Measurements from ENCODE around the gene TSSC4.
"Not testable (repeated sequence)": the region's sequence is repeated elsewhere in the genome, so short reads cannot be mapped to it uniquely, and the experiment has no call there.

TSSC4 gene

GRCh38 chr11:2400069-2400761 lies at the start of gene TSSC4:
TSS of gene TSSC4 (plus strand) at chr11:2400750. CDS start at chr11:2402634, 1,884 bp downstream.
- peak; percentile 100 for DNase-seq (ENCODE audit: low read depth)

GRCh38 chr11:2351701-2352100 lies 48.8 kb upstream of the TSSC4 start:
- DNase-seq (ENCODE audit: low read depth), result no peak

GRCh38 chr11:2352420-2352819 lies 48.1 kb upstream of the TSSC4 start:
- DNase-seq (ENCODE audit: low read depth), result no peak

- DNase-seq (ENCODE audit: low read depth), result no peak
These were observed 45.4 kb upstream of the TSSC4 start for GRCh38 chr11:2355000-2355644.

GRCh38 chr11:2357246-2357645 lies 43.3 kb upstream of the TSSC4 start:
- no peak for DNase-seq (ENCODE audit: low read depth)

GRCh38 chr11:2357651-2358050 lies 42.9 kb upstream of the TSSC4 start:
- DNase-seq (ENCODE audit: low read depth), result not testable (repeated sequence)

- no peak for DNase-seq (ENCODE audit: low read depth)
These were observed 41.7 kb upstream of the TSSC4 start for GRCh38 chr11:2358754-2359442.

GRCh38 chr11:2359557-2359956 lies 41.0 kb upstream of the TSSC4 start:
- no peak for DNase-seq (ENCODE audit: low read depth)

- no peak for DNase-seq (ENCODE audit: low read depth)
These were observed 40.4 kb upstream of the TSSC4 start for GRCh38 chr11:2360081-2360642.

GRCh38 chr11:2361565-2361964 lies 39.0 kb upstream of the TSSC4 start:
- DNase-seq (ENCODE audit: low read depth), result no peak

GRCh38 chr11:2362414-2362813 lies 38.1 kb upstream of the TSSC4 start:
- no peak for DNase-seq (ENCODE audit: low read depth)

- no peak for DNase-seq (ENCODE audit: low read depth)
These were observed 37.4 kb upstream of the TSSC4 start for GRCh38 chr11:2363130-2363529.

- no peak for DNase-seq (ENCODE audit: low read depth)
These were observed 36.8 kb upstream of the TSSC4 start for GRCh38 chr11:2363577-2364370.

GRCh38 chr11:2364386-2364785 lies 36.2 kb upstream of the TSSC4 start:
- not testable (repeated sequence) for DNase-seq (ENCODE audit: low read depth)

GRCh38 chr11:2365571-2366210 lies 34.9 kb upstream of the TSSC4 start:
- DNase-seq (ENCODE audit: low read depth), result no peak

- no peak for DNase-seq (ENCODE audit: low read depth)
These were observed 34.3 kb upstream of the TSSC4 start for GRCh38 chr11:2366276-2366675.

GRCh38 chr11:2366733-2367132 lies 33.8 kb upstream of the TSSC4 start:
- DNase-seq (ENCODE audit: low read depth), result no peak

GRCh38 chr11:2367266-2368160 lies 33.0 kb upstream of the TSSC4 start:
- no peak for DNase-seq (ENCODE audit: low read depth)

- DNase-seq (ENCODE audit: low read depth), result no peak
These were observed 32.2 kb upstream of the TSSC4 start for GRCh38 chr11:2368178-2368850.

GRCh38 chr11:2368851-2369180 lies 31.7 kb upstream of the TSSC4 start:
- no peak for DNase-seq (ENCODE audit: low read depth)
